Loucy (cell line): Measurements from ENCODE around the gene ZNF655.

Source experiments
- CTCF ChIP-seq: fragments of 200-600 bp; sonication (generic); conservative IDR thresholded peaks from 2 replicates; pipeline ENCODE4 v1.5.1; 2014; ENCODE audit warnings: mild to moderate bottlenecking, antibody characterized with exemption, low read length
- EZH2phosphoT487 ChIP-seq: fragments of 200-600 bp; IDR thresholded peaks from 2 replicates; pipeline ENCODE4 v1.6.1; 2018; ENCODE audit warnings: antibody characterized with exemption, mild to moderate bottlenecking, moderate library complexity, borderline replicate concordance

- no peak for TF ChIP-seq CTCF
- no peak for TF ChIP-seq EZH2phosphoT487
Observed at GRCh38 chr7:99543916-99544315, 14.5 kb upstream of the ZNF655 start.
